HEK293 (cell line): Measurements from ENCODE around the gene PRM3.
A peak's percentile ranks its signal among the peaks of the same experiment; 100 is the strongest.

Source experiments
- CTCF ChIA-PET: fragments of 350-600 bp; formaldehyde crosslinking; extraction: SDS; loops from one replicate; lab custom pipeline; 2021; ENCODE audit warnings: antibody characterized with exemption; lab: Yijun Ruan, JAX
- POLR2A ChIA-PET: fragments of 300-600 bp; formaldehyde crosslinking; extraction: SDS; loops from one replicate; lab custom pipeline; 2020; ENCODE audit warnings: antibody characterized with exemption, inconsistent platforms; lab: Yijun Ruan, JAX
- H3K27ac ChIP-seq: fragments of 200-500 bp; sonication (Bioruptor generic); 2 replicates; pipeline ENCODE4 v1.5.1; 2014; ENCODE audit warnings: low read depth, low read length, control low read depth, inconsistent platforms; ENCODE audit errors: extremely low read depth
- H3K36me3 ChIP-seq, 2 experiments: fragments of 200-500 bp in 1 of 2; sonication (Bioruptor generic) in 1 of 2; 1 replicate in 1 of 2; 2 replicates in 1 of 2; pipeline ENCODE4 v1.5.1; 2014 to 2017; ENCODE audit warnings: inconsistent platforms in 2 of 2, low read length in 2 of 2; ENCODE audit not compliant: control insufficient read depth in 2 of 2, insufficient read depth in 1 of 2
- H3K4me1 ChIP-seq: fragments of 200-500 bp; sonication (Bioruptor generic); 2 replicates; pipeline ENCODE4 v1.5.1; 2014; ENCODE audit warnings: mild to moderate bottlenecking, low read length, inconsistent platforms; ENCODE audit not compliant: control insufficient read depth, insufficient read depth
- H3K4me3 ChIP-seq: 2 replicates; pipeline ENCODE4 v1.5.1; 2011; ENCODE audit warnings: low read depth, mild to moderate bottlenecking, control low read depth, low read length, moderate library complexity
- H3K9me3 ChIP-seq: fragments of 200-500 bp; sonication (Bioruptor generic); 2 replicates; pipeline ENCODE4 v1.5.1; 2014; ENCODE audit warnings: low read depth, low read length, inconsistent platforms; ENCODE audit not compliant: control insufficient read depth, insufficient read depth
- ELK4 ChIP-seq: IDR thresholded peaks from 2 replicates; pipeline ENCODE4 v1.6.1; 2011; ENCODE audit warnings: mild to moderate bottlenecking, low read depth, low read length, borderline replicate concordance
- KLF9 ChIP-seq: fragments of 450-650 bp; formaldehyde crosslinking; IDR thresholded peaks from 2 replicates; pipeline ENCODE4 v1.5.1; 2016; ENCODE audit warnings: missing biosample characterization, missing genetic modification characterization, low read depth
- YY1 ChIP-seq: fragments of 450-650 bp; formaldehyde crosslinking; IDR thresholded peaks from 2 replicates; pipeline ENCODE4 v1.5.1; 2018; ENCODE audit warnings: missing biosample characterization, missing genetic modification characterization
- ZBTB21 ChIP-seq: fragments of 450-650 bp; formaldehyde crosslinking; IDR thresholded peaks from 2 replicates; pipeline ENCODE4 v1.5.1; 2017; ENCODE audit warnings: missing biosample characterization, missing genetic modification characterization
- ZBTB7A ChIP-seq: fragments of 450-650 bp; formaldehyde crosslinking; IDR thresholded peaks from 2 replicates; pipeline ENCODE4 v1.5.1; 2016; ENCODE audit warnings: low read depth, missing biosample characterization, missing genetic modification characterization
- ZFHX2 ChIP-seq: fragments of 450-650 bp; formaldehyde crosslinking; conservative IDR thresholded peaks from 2 replicates; pipeline ENCODE4 v1.5.1; 2016; ENCODE audit warnings: missing biosample characterization, missing genetic modification characterization
- ZNF138 ChIP-seq: fragments of 450-650 bp; formaldehyde crosslinking; IDR thresholded peaks from 2 replicates; pipeline ENCODE4 v1.5.1; 2016; ENCODE audit warnings: missing biosample characterization, missing genetic modification characterization, borderline replicate concordance
- ZNF398 ChIP-seq: fragments of 450-650 bp; formaldehyde crosslinking; IDR thresholded peaks from 2 replicates; pipeline ENCODE4 v1.5.1; 2017; ENCODE audit warnings: missing biosample characterization, missing genetic modification characterization
- ZNF621 ChIP-seq: fragments of 450-650 bp; formaldehyde crosslinking; IDR thresholded peaks from 2 replicates; pipeline ENCODE4 v1.5.1; 2017; ENCODE audit warnings: missing biosample characterization, missing genetic modification characterization
- ZNF658 ChIP-seq: fragments of 450-650 bp; formaldehyde crosslinking; IDR thresholded peaks from 2 replicates; pipeline ENCODE4; 2016; ENCODE audit warnings: missing biosample characterization, missing genetic modification characterization
- ZNF843 ChIP-seq: fragments of 450-650 bp; formaldehyde crosslinking; IDR thresholded peaks from 2 replicates; pipeline ENCODE4 v1.5.1; 2016; ENCODE audit warnings: missing biosample characterization, missing genetic modification characterization
- ZSCAN30 ChIP-seq: fragments of 450-650 bp; IDR thresholded peaks from 2 replicates; pipeline ENCODE4 v1.5.1; 2018; ENCODE audit warnings: missing biosample characterization, mild to moderate bottlenecking, missing genetic modification characterization, moderate library complexity
- TF ChIP-seq, protein P1 (sequence below): fragments of 450-650 bp; formaldehyde crosslinking; IDR thresholded peaks from 2 replicates; pipeline ENCODE4 v1.5.1; 2016; ENCODE audit warnings: missing biosample characterization, missing genetic modification characterization
- TF ChIP-seq, protein P2 (sequence below): fragments of 450-650 bp; IDR thresholded peaks from 2 replicates; pipeline ENCODE4 v1.5.1; 2018; ENCODE audit warnings: missing biosample characterization, missing genetic modification characterization

PRM3 gene

DNA sequence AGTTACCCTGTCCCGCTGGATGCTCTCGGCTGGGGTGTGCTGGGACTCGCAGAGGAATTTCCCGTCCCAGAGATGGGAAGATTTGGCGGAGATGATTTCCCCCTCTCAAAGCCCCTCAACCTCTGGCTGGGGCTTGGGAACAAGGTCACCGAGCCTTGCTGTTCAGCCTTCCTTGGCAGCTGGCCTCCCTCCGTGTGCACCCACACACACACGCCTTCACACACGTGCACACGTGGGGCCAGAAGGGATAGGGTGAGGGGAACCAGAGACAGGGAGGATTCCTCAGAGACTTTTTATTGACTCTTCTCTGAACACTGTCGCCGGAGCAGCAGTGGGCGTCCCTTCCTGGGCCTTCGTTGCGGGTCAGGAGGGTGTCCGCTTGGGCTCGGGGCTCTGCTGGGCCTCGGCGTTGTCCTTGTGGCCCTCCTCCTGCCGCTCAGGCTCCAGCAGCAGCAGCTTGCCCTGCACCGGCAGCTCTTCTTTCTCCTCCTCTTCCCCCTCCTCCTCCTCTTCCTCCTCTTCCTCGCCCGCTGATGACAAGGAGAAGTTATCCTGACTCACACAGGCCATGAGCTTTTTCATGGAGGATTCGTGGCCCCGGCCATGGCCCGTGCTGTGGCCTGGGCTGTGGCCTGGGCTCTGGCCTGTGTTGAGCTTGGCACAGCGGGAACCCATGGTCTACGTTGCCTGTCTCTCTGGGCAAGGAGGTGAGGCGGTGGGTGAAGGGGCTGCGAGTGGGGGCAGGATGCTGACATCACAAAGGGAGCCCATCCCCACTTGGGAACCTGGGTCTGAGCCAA, at the start of gene PRM3:
Gene PRM3 (minus strand): TSS at position 709 of the 800 bp plus-strand sequence. CDS start 34 bp downstream, at position 675.
- CTCF ChIA-PET = interaction anchor here (1.1 to 1.3 kb wide), 2 partner anchors 16 to 17 kb away, joined by 6 to 9 read pairs; partner anchors contain the start of gene SOCS1
- no peaks in the 10 kb centered on the region for H3K9me3 ChIP-seq
- peaks cover 5% of the 10 kb centered on the region for H3K4me1 ChIP-seq
- POLR2A ChIA-PET = interaction anchor here (2.6 kb wide), 1 partner anchor 17 kb away, joined by 10 read pairs; the partner anchor contains the start of gene SOCS1
- no peak within 1 kb of the TSS for H3K4me3 ChIP-seq
- H3K36me3 ChIP-seq = no peaks in the 10 kb centered on the region
- peak within 1 kb of the TSS; percentile 45; the same call in 1 of the 2 replicates for H3K27ac ChIP-seq
- TF ChIP-seq, protein P1, sequence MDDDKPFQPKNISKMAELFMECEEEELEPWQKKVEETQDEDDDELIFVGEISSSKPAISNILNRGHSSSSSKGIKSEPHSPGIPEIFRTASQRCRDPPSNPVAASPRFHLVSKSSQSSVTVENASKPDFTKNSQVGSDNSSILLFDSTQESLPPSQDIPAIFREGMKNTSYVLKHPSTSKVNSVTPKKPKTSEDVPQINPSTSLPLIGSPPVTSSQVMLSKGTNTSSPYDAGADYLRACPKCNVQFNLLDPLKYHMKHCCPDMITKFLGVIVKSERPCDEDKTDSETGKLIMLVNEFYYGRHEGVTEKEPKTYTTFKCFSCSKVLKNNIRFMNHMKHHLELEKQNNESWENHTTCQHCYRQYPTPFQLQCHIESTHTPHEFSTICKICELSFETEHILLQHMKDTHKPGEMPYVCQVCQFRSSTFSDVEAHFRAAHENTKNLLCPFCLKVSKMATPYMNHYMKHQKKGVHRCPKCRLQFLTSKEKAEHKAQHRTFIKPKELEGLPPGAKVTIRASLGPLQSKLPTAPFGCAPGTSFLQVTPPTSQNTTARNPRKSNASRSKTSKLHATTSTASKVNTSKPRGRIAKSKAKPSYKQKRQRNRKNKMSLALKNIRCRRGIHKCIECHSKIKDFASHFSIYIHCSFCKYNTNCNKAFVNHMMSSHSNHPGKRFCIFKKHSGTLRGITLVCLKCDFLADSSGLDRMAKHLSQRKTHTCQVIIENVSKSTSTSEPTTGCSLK (tag by site-specific recombination) = no peak
- TF ChIP-seq ZBTB7A = no peak
- TF ChIP-seq KLF9 (tag by site-specific recombination) = no peak
- TF ChIP-seq ZFHX2 (tag by site-specific recombination) = peak; percentile 54
- no peak for TF ChIP-seq ELK4
- 0 out of 2 replicates have a peak, but pooled peaks have one; percentile 40 for TF ChIP-seq ZNF398 (tag by site-specific recombination)
- no peak for TF ChIP-seq ZNF658
- TF ChIP-seq, protein P2, sequence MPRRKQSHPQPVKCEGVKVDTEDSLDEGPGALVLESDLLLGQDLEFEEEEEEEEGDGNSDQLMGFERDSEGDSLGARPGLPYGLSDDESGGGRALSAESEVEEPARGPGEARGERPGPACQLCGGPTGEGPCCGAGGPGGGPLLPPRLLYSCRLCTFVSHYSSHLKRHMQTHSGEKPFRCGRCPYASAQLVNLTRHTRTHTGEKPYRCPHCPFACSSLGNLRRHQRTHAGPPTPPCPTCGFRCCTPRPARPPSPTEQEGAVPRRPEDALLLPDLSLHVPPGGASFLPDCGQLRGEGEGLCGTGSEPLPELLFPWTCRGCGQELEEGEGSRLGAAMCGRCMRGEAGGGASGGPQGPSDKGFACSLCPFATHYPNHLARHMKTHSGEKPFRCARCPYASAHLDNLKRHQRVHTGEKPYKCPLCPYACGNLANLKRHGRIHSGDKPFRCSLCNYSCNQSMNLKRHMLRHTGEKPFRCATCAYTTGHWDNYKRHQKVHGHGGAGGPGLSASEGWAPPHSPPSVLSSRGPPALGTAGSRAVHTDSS = peak; percentile 73

DNA sequence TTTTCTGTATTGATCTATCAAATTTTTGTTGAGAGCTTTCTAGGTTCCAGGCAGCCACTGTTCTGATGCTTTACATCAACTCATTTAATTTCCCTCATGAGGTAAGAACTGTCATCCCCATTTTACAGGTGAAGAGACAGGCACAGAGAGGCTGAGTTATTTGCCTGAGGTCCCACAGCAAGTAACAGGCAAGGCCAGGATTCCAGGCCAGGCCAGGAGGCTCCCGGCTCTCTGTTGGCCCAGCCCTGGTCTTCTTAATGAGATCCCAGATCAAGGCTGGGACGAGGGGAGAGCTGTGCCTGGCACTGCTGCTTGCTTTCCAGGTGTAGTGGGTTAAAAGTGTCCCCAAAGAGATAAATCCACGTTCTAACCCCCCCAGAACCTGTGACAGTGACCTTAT, 49.4 kb upstream of the PRM3 start:
- no peak for TF ChIP-seq ZNF843
- TF ChIP-seq, protein P2 = no peak
- no peak for TF ChIP-seq YY1
- TF ChIP-seq ZNF621 = no peak
- TF ChIP-seq ZSCAN30 (tag by site-specific recombination) = no peak
- no peak for TF ChIP-seq ZBTB21
- TF ChIP-seq ZNF138 (tag by site-specific recombination) = no peak
- Histone ChIP-seq H3K36me3 (no peaks in the 10 kb centered on the region), H3K9me3 (no peaks in the 10 kb centered on the region), H3K4me1 (no peaks in the 10 kb centered on the region), H3K27ac (no peak overlapping the region), H3K4me3 (no peak overlapping the region)
- ChIA-PET CTCF (no interaction called here), POLR2A (no interaction called here)
